Measurements from ENCODE around the gene CLMN.

DNA sequence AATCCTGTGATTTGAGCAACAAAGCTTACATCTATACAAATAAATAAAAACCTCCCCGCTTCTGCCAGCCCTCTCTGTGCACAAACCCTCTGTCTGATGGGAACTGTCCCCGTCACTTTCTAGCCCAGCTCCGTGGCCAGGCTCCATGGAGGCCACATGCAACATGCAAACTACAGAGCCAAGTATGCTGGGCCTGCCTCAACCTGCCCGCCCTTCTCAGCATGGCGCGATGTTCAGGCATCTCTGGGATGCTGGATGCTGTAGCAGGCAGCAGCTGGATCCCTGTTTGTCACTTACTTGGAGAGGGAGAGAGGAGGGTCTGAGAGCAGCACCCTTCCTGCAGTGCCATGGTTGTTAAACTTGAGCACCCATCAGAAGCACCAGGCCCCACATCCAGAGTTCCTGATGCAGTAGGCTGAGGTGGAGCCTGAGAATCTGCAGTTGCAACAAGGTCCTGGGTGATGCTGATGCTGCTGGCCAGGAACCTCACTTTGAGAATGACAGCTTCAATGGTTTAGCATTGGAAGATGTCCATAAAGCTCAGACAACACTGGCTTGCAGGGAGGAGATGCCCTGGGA lies 32.4 kb downstream of the CLMN start:
- TF ChIP-seq, protein P1, sequence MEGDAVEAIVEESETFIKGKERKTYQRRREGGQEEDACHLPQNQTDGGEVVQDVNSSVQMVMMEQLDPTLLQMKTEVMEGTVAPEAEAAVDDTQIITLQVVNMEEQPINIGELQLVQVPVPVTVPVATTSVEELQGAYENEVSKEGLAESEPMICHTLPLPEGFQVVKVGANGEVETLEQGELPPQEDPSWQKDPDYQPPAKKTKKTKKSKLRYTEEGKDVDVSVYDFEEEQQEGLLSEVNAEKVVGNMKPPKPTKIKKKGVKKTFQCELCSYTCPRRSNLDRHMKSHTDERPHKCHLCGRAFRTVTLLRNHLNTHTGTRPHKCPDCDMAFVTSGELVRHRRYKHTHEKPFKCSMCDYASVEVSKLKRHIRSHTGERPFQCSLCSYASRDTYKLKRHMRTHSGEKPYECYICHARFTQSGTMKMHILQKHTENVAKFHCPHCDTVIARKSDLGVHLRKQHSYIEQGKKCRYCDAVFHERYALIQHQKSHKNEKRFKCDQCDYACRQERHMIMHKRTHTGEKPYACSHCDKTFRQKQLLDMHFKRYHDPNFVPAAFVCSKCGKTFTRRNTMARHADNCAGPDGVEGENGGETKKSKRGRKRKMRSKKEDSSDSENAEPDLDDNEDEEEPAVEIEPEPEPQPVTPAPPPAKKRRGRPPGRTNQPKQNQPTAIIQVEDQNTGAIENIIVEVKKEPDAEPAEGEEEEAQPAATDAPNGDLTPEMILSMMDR (IDR thresholded peaks at IDR 0.05) = no peak
- no peak for TF ChIP-seq POLR2A (IDR thresholded peaks at IDR 0.05)
